GM23338 (cell line): ENCODE measurements around the gene MLLT11. TPM values are rescaled to one million over a fixed set of nuclear protein-coding genes. Genes with fewer than 3 reads are reported as not detected.

Source experiments
- ATAC-seq: fragments of 200-7000 bp; cut with Tn5 transposase; 3 replicates; pipeline ENCODE4 v1.9.1; 2020
- DNase-seq: peaks from one replicate; pipeline ENCODE4 v3.0.0-alpha.2; 2015; ENCODE audit warnings: low spot score
- H2AFZ ChIP-seq: fragments of 200-600 bp; sonication (generic); 2 replicates; pipeline ENCODE4 v1.8.0; 2016; ENCODE audit warnings: antibody characterized with exemption, mild to moderate bottlenecking, moderate library complexity
- H3F3A ChIP-seq: fragments of 200-600 bp; sonication (generic); replicated peaks from 2 replicates; pipeline ENCODE4 v1.8.0; 2017; ENCODE audit warnings: antibody characterized with exemption, mixed run types, low read depth
- H3K27ac ChIP-seq: fragments of 200-600 bp; sonication (generic); 2 replicates; pipeline ENCODE4 v1.6.1; 2016; ENCODE audit warnings: low read depth
- H3K27me3 ChIP-seq: fragments of 200-600 bp; sonication (generic); 2 replicates; pipeline ENCODE4 v1.8.0; 2016; ENCODE audit warnings: mild to moderate bottlenecking, mixed run types, moderate library complexity; ENCODE audit not compliant: insufficient read depth
- H3K36me3 ChIP-seq: fragments of 200-600 bp; sonication (generic); 2 replicates; pipeline ENCODE4 v1.8.0; 2016; ENCODE audit warnings: mild to moderate bottlenecking; ENCODE audit not compliant: insufficient read depth
- H3K4me1 ChIP-seq: fragments of 200-600 bp; sonication (generic); 2 replicates; pipeline ENCODE4 v1.8.0; 2016; ENCODE audit warnings: mild to moderate bottlenecking, moderate library complexity; ENCODE audit not compliant: insufficient read depth
- H3K4me2 ChIP-seq: fragments of 200-600 bp; sonication (generic); 2 replicates; pipeline ENCODE4 v1.7.1; 2017; ENCODE audit warnings: mixed run types
- H3K4me3 ChIP-seq: fragments of 200-600 bp; sonication (generic); 2 replicates; pipeline ENCODE4 v1.6.1; 2016; ENCODE audit warnings: mixed run types
- H3K79me2 ChIP-seq: fragments of 200-600 bp; sonication (generic); replicated peaks from 2 replicates; pipeline ENCODE4 v1.8.0; 2017; ENCODE audit warnings: mild to moderate bottlenecking; ENCODE audit not compliant: insufficient read depth
- H3K9me2 ChIP-seq: fragments of 200-600 bp; sonication (generic); 2 replicates; pipeline ENCODE4 v1.8.0; 2017; ENCODE audit not compliant: insufficient read depth
- H4K20me1 ChIP-seq: fragments of 200-600 bp; sonication (generic); replicated peaks from 2 replicates; pipeline ENCODE4 v1.8.0; 2017; ENCODE audit warnings: mild to moderate bottlenecking; ENCODE audit not compliant: insufficient read depth
- H3K27ac Mint-ChIP-seq: 2 replicates; pipeline ENCODE4 v1.8.0; 2020; ENCODE audit warnings: inconsistent platforms, mild to moderate bottlenecking, moderate library complexity, mixed read lengths
- H3K27me3 Mint-ChIP-seq: 3 replicates; pipeline ENCODE4 v1.8.0; 2022; ENCODE audit warnings: low read depth, mild to moderate bottlenecking, moderate library complexity, mixed read lengths, inconsistent platforms; ENCODE audit not compliant: insufficient read depth, poor library complexity
- H3K36me3 Mint-ChIP-seq: 3 replicates; pipeline ENCODE4 v1.8.0; 2021; ENCODE audit warnings: low read depth, mild to moderate bottlenecking, inconsistent platforms, moderate library complexity, mixed read lengths
- H3K4me1 Mint-ChIP-seq: 3 replicates; pipeline ENCODE4 v1.8.0; 2020; ENCODE audit warnings: mild to moderate bottlenecking, inconsistent platforms, mixed read lengths
- H3K4me3 Mint-ChIP-seq: 3 replicates; pipeline ENCODE4 v1.8.0; 2021; ENCODE audit warnings: moderate library complexity, mild to moderate bottlenecking, inconsistent platforms, mixed read lengths
- H3K9me3 Mint-ChIP-seq: 3 replicates; pipeline ENCODE4 v1.8.0; 2020; ENCODE audit warnings: moderate library complexity, mild to moderate bottlenecking, inconsistent platforms, mixed read lengths
- CREB1 ChIP-seq: fragments of 250-450 bp; sonication (Bioruptor Pico); IDR thresholded peaks from 2 replicates; pipeline ENCODE4 v1.5.0; 2020; ENCODE audit warnings: low read depth, mild to moderate bottlenecking, moderate library complexity
- CTCF ChIP-seq, 2 experiments: fragments of 200-600 bp in 1 of 2; sonication (generic) in 1 of 2; conservative IDR thresholded peaks; 2 replicates each; pipeline versions ENCODE4 v1.5.1 to v1.6.1; 2016 to 2017; ENCODE audit warnings: antibody characterized with exemption in 2 of 2, low read depth in 2 of 2, mild to moderate bottlenecking in 2 of 2, moderate library complexity in 1 of 2
- ETS1 ChIP-seq: IDR thresholded peaks from 2 replicates; pipeline ENCODE4 v1.6.1; 2016; ENCODE audit warnings: antibody characterized with exemption
- NANOG ChIP-seq: IDR thresholded peaks from 2 replicates; pipeline ENCODE4 v1.6.1; 2016; ENCODE audit warnings: antibody characterized with exemption, borderline replicate concordance
- POLR2AphosphoS5 ChIP-seq: IDR thresholded peaks from 2 replicates; pipeline ENCODE4 v1.6.1; 2016; ENCODE audit warnings: antibody characterized with exemption, low read depth
- REST ChIP-seq: IDR thresholded peaks from one replicate; pipeline ENCODE4 v1.6.1; 2018; ENCODE audit warnings: antibody characterized with exemption; ENCODE audit not compliant: unreplicated experiment
- STAT1 ChIP-seq: IDR thresholded peaks from one replicate; pipeline ENCODE4 v1.6.1; 2016; ENCODE audit warnings: antibody characterized with exemption; ENCODE audit not compliant: unreplicated experiment
- ZNF462 ChIP-seq: fragments of 250-450 bp; sonication (Bioruptor Pico); IDR thresholded peaks from 2 replicates; pipeline ENCODE4 v1.5.0; 2020; ENCODE audit warnings: mild to moderate bottlenecking, moderate library complexity
- polyA plus RNA-seq: library from polyadenylated mRNA; unstranded; fragments of >200 nt; fragmentation: Nextera tagmentation; extraction: Ambion mirVana; gene quantifications from 2 replicates; pipeline ENCODE4 v1.2.1, GENCODE V29; 2016
- total RNA-seq: library from RNA; depleted of rRNA; stranded (reverse); fragments of >200 nt; shearing (Covaris generic); gene quantifications from 2 replicates; pipeline ENCODE4 v1.2.3, GENCODE V29; 2014

MLLT11 gene
- total and polyA plus RNA-seq, 2 experiments from 2014 or later: 10.6 to 22.6 TPM

GRCh38 chr1:151012684-151013471, 47.3 kb upstream of the MLLT11 start:
- H3K36me3 Mint-ChIP-seq: no peaks in the 10 kb centered on the region; the same call in 2 of the 3 replicates
- Histone ChIP-seq H2AFZ (no peak overlapping the region), H4K20me1 (no peaks in the 10 kb centered on the region; the same call in 1 of the 2 replicates), H3K4me3 (no peak overlapping the region), H3K27ac (no peak overlapping the region), H3F3A (peaks cover 3% of the 10 kb centered on the region; the same call in 1 of the 2 replicates), H3K79me2 (peaks cover 15% of the 10 kb centered on the region), H3K9me2 (no peaks in the 10 kb centered on the region), H3K36me3 (no peaks in the 10 kb centered on the region), H3K27me3 (no peaks in the 10 kb centered on the region), H3K4me2 (no peak overlapping the region), H3K4me1 (peaks cover 4% of the 10 kb centered on the region)
- peaks cover 2% of the 10 kb centered on the region for H3K27me3 Mint-ChIP-seq
- DNase-seq (no peak), ATAC-seq (no peak)
- TF ChIP-seq ZNF462 (CRISPR knock-in tag) (no peak), NANOG (no peak), POLR2AphosphoS5 (no peak), CREB1 (CRISPR knock-in tag) (no peak), ETS1 (no peak), REST (no peak), STAT1 (no peak), CTCF (conservative IDR thresholded peaks at IDR 0.05; ENCODE audit: low read depth in 2 of 2) (no peak)
- no peaks in the 10 kb centered on the region for H3K9me3 Mint-ChIP-seq
- H3K4me1 Mint-ChIP-seq: peaks cover 10% of the 10 kb centered on the region; the same call in 2 of the 3 replicates
- no peak overlapping the region for H3K4me3 Mint-ChIP-seq
- no peak overlapping the region for H3K27ac Mint-ChIP-seq
